HCT116 (cell line): ENCODE data around the gene M1AP. TPM values are rescaled to one million over a fixed set of nuclear protein-coding genes. Genes with fewer than 3 reads are reported as not detected.

ENCODE experiments used
- ATAC-seq: fragments of 200-7000 bp; cut with Tn5 transposase; 2 replicates; pipeline ENCODE4 v1.9.1; 2020; ENCODE audit warnings: mild to moderate bottlenecking, moderate library complexity
- BruUV-seq: library from RNA; stranded (reverse); fragments of 400-500 nt; replicated peaks from 2 replicates; lab custom pipeline; 2021; lab: Mats Ljungman, UMichigan
- CTCF ChIA-PET: fragments of 300-600 bp; sonication (Branson Sonifier 250); formaldehyde crosslinking; loops from one replicate; lab custom pipeline; 2021; ENCODE audit warnings: antibody characterized with exemption; lab: Charles Lee
- POLR2A ChIA-PET: fragments of 300-600, 350-600 bp; sonication (Branson Sonifier 250); formaldehyde crosslinking; loops from one replicate; lab custom pipeline; 2021; ENCODE audit warnings: antibody characterized with exemption; lab: Charles Lee
- RAD21 ChIA-PET, 2 experiments: fragments of 300-600 bp; sonication (Branson Sonifier 250); formaldehyde crosslinking; loops; one replicate each; lab custom pipeline; 2023; ENCODE audit warnings: low total read pairs in 2 of 2; ENCODE audit not compliant: uncharacterized antibody in 2 of 2, unreplicated experiment in 2 of 2, low non-redundant PET in 1 of 2; lab: Charles Lee
- DNase-seq: peaks from one replicate; pipeline ENCODE4 v3.0.0-alpha.2; 2010; ENCODE audit warnings: low read depth, low spot score
- H2AFZ ChIP-seq: fragments of 200-600 bp; shearing (Covaris generic), sonication (generic); 2 replicates; pipeline ENCODE4 v1.6.1; 2017; ENCODE audit warnings: low read depth, mixed run types, mixed read lengths, antibody characterized with exemption, low read length; ENCODE audit not compliant: poor library complexity, severe bottlenecking
- H3K27ac ChIP-seq: 2 replicates; pipeline ENCODE4 v1.5.1; 2012; ENCODE audit warnings: low read depth, low read length
- H3K27me3 ChIP-seq: fragments of 200-600 bp; sonication (generic); 2 replicates; pipeline ENCODE4 v1.6.1; 2016; ENCODE audit warnings: mixed run types, low read length, mixed read lengths; ENCODE audit not compliant: insufficient read depth
- H3K36me3 ChIP-seq, 2 experiments: fragments of 200-500 bp in 1 of 2; fragments of 200-600 bp in 1 of 2; sonication (Bioruptor generic) in 1 of 2; sonication (generic) in 1 of 2; 2 replicates each; pipeline versions ENCODE4 v1.5.1 to v1.6.1; 2014 to 2016; ENCODE audit warnings: low read length in 2 of 2, inconsistent platforms in 1 of 2, mixed read lengths in 1 of 2, mixed run types in 1 of 2; ENCODE audit not compliant: insufficient read depth in 2 of 2, control insufficient read depth in 1 of 2
- H3K4me1 ChIP-seq, 2 experiments: fragments of 200-600 bp in 1 of 2; sonication (generic) in 1 of 2; 2 replicates each; pipeline versions ENCODE4 v1.5.1 to v1.6.1; 2012 to 2017; ENCODE audit warnings: low read length in 2 of 2, inconsistent platforms in 1 of 2, mild to moderate bottlenecking in 1 of 2, mixed read lengths in 1 of 2, mixed run types in 1 of 2, moderate library complexity in 1 of 2; ENCODE audit not compliant: insufficient read depth in 2 of 2, control insufficient read depth in 1 of 2
- H3K4me2 ChIP-seq: fragments of 200-600 bp; sonication (generic); 2 replicates; pipeline ENCODE4 v1.6.1; 2017; ENCODE audit warnings: mixed run types, low read length, mixed read lengths
- H3K4me3 ChIP-seq, 2 experiments: fragments of 200-600 bp in 1 of 2; sonication (generic) in 1 of 2; replicated peaks in 1 of 2; 2 replicates each; pipeline ENCODE4 v1.5.1; 2011 to 2016; ENCODE audit warnings: low read length in 2 of 2, control low read depth in 1 of 2, low read depth in 1 of 2, mild to moderate bottlenecking in 1 of 2, mixed read lengths in 1 of 2, mixed run types in 1 of 2
- H3K79me2 ChIP-seq: fragments of 200-600 bp; sonication (generic); 2 replicates; pipeline ENCODE4 v1.6.1; 2017; ENCODE audit warnings: mild to moderate bottlenecking, mixed run types, low read length, moderate library complexity, mixed read lengths; ENCODE audit not compliant: insufficient read depth
- H3K9ac ChIP-seq: fragments of 200-600 bp; sonication (generic); 2 replicates; pipeline ENCODE4 v1.6.1; 2016; ENCODE audit warnings: low read length, mixed read lengths
- H3K9me2 ChIP-seq: fragments of 200-600 bp; sonication (generic), shearing (Covaris generic); 2 replicates; pipeline ENCODE4 v1.6.1; 2017; ENCODE audit warnings: mixed run types, mild to moderate bottlenecking, moderate library complexity; ENCODE audit not compliant: insufficient read depth
- H3K9me3 ChIP-seq, 2 experiments: fragments of 200-500 bp in 1 of 2; fragments of 200-600 bp in 1 of 2; sonication (Bioruptor generic) in 1 of 2; sonication (generic) in 1 of 2; 2 replicates each; pipeline ENCODE4 v1.6.1; 2014 to 2017; ENCODE audit warnings: low read length in 2 of 2, mixed read lengths in 2 of 2, inconsistent platforms in 1 of 2, low read depth in 1 of 2, mild to moderate bottlenecking in 1 of 2, mixed run types in 1 of 2, moderate library complexity in 1 of 2; ENCODE audit not compliant: control insufficient read depth in 1 of 2, insufficient read depth in 1 of 2
- H4K20me1 ChIP-seq: fragments of 200-600 bp; sonication (generic), shearing (Covaris generic); 2 replicates; pipeline ENCODE4 v1.6.1; 2017; ENCODE audit warnings: mixed run types, mild to moderate bottlenecking, moderate library complexity; ENCODE audit not compliant: insufficient read depth
- ATF3 ChIP-seq: IDR thresholded peaks from 2 replicates; pipeline ENCODE4 v1.6.1; 2012
- CBX3 ChIP-seq: IDR thresholded peaks from 2 replicates; pipeline ENCODE4 v1.6.1; 2012; ENCODE audit warnings: low read depth
- CEBPB ChIP-seq: IDR thresholded peaks from 2 replicates; pipeline ENCODE4 v1.6.1; 2012; ENCODE audit warnings: low read depth
- FOSL1 ChIP-seq: IDR thresholded peaks from 2 replicates; pipeline ENCODE4 v1.6.1; 2012; ENCODE audit warnings: low read depth
- JUND ChIP-seq: IDR thresholded peaks from 2 replicates; pipeline ENCODE4 v1.6.1; 2012
- POLR2AphosphoS5 ChIP-seq: IDR thresholded peaks from 2 replicates; pipeline ENCODE4 v1.6.1; 2011; ENCODE audit warnings: mild to moderate bottlenecking, low read depth, low read length, moderate library complexity
- SIN3A ChIP-seq: IDR thresholded peaks from 2 replicates; pipeline ENCODE4 v1.6.1; 2012; ENCODE audit warnings: low read depth
- SP1 ChIP-seq: IDR thresholded peaks from 2 replicates; pipeline ENCODE4 v1.6.1; 2012; ENCODE audit warnings: low read depth
- TCF7L2 ChIP-seq: IDR thresholded peaks from 2 replicates; pipeline ENCODE4 v1.7.0; 2011; ENCODE audit warnings: borderline replicate concordance, inconsistent platforms; ENCODE audit not compliant: insufficient read depth, insufficient read length; ENCODE audit errors: extremely low read depth
- YY1 ChIP-seq: IDR thresholded peaks from 2 replicates; pipeline ENCODE4 v1.6.1; 2011; ENCODE audit warnings: low read length, low read depth, moderate library complexity, mild to moderate bottlenecking; ENCODE audit not compliant: insufficient replicate concordance; ENCODE audit errors: extremely low read depth
- ZFX ChIP-seq: fragments of 450-650 bp; IDR thresholded peaks from 2 replicates; pipeline ENCODE4 v1.6.1; 2017
- intact Hi-C: fragments of 100-400 bp; cut with micrococcal nuclease; formaldehyde crosslinking; loops from 2 replicates; pipeline ENCODE4 v1.10.0; 2022
- total RNA-seq: library from RNA; stranded (reverse); gene quantifications from one replicate; pipeline ENCODE4 v1.2.1, GENCODE V29; 2021; ENCODE audit not compliant: unreplicated experiment
- TF ChIP-seq, protein P1 (sequence below), 3 experiments: fragments of 200-600 bp in 1 of 3; sonication (generic) in 1 of 3; IDR thresholded peaks in 2 of 3; conservative IDR thresholded peaks in 1 of 3; 2 replicates each; pipeline ENCODE4 v1.5.1; 2012 to 2017; ENCODE audit warnings: low read depth in 2 of 3, low read length in 2 of 3, antibody characterized with exemption in 1 of 3, borderline replicate concordance in 1 of 3, control low read depth in 1 of 3, mild to moderate bottlenecking in 1 of 3, mixed read lengths in 1 of 3, mixed run types in 1 of 3, moderate library complexity in 1 of 3; ENCODE audit not compliant: insufficient read depth in 1 of 3
- TF ChIP-seq, protein P2 (sequence below): IDR thresholded peaks from 2 replicates; pipeline ENCODE4 v1.6.1; 2012
- TF ChIP-seq, protein P3 (sequence below): IDR thresholded peaks from 2 replicates; pipeline ENCODE4 v1.6.1; 2011; ENCODE audit warnings: mild to moderate bottlenecking, low read length, moderate library complexity; ENCODE audit not compliant: insufficient replicate concordance; ENCODE audit errors: extremely low read depth

Gene M1AP
- total RNA-seq, 1 experiment from 2014 or later = 28.2 TPM

DNA sequence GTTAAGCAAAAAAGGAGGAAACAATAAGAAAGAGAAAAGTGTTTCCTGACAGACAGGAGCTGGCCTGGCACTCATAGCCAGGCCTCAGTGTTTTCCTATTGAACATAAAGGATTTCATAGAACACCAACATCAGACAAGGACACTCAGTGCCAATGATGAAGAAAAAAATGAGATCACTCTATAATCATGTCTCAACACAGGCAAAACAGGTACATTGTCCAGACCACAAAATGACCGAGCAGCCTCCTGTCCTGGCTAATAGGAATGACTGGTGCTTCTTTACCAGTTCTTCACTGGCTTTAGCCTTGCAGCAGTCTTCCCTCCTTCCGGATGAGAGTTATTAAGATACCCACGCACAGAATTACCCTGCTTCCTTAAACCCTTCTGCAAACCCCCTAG is 41.5 kb upstream of the M1AP start:
- POLR2A ChIA-PET = no interaction called here
- no peak for ATAC-seq

More for the DNA sequence above, 41.5 kb upstream of the M1AP start:
- Histone ChIP-seq H3K9me2 (no peaks in the 10 kb centered on the region), H3K4me1 (no peaks in the 10 kb centered on the region), H3K27me3 (no peaks in the 10 kb centered on the region), H3K4me3 (no peak overlapping the region), H3K9ac (no peak overlapping the region), H4K20me1 (no peaks in the 10 kb centered on the region), H3K79me2 (no peaks in the 10 kb centered on the region), H3K9me3 (no peaks in the 10 kb centered on the region), H3K4me2 (no peak overlapping the region), H3K36me3 (no peaks in the 10 kb centered on the region), H2AFZ (no peak overlapping the region), H3K27ac (no peak overlapping the region)
- no TSS peak for BruUV-seq
- ChIA-PET RAD21 (no interaction called here), CTCF (interaction anchor here (1.0 kb wide), 1 partner anchor 186 kb away, joined by 3 read pairs; no protein-coding TSS in a partner anchor)
- intact Hi-C loops = loop anchor here (1.0 to 10.0 kb wide), 4 partner anchors 187 to 715 kb away; no protein-coding TSS in a partner anchor
- no peak for DNase-seq
- TF ChIP-seq ATF3 (no peak), JUND (no peak), SIN3A (no peak), FOSL1 (no peak), ZFX (no peak), CEBPB (no peak), SP1 (no peak), POLR2AphosphoS5 (no peak), CBX3 (no peak), TCF7L2 (no peak), YY1 (no peak)
- TF ChIP-seq, protein P1, sequence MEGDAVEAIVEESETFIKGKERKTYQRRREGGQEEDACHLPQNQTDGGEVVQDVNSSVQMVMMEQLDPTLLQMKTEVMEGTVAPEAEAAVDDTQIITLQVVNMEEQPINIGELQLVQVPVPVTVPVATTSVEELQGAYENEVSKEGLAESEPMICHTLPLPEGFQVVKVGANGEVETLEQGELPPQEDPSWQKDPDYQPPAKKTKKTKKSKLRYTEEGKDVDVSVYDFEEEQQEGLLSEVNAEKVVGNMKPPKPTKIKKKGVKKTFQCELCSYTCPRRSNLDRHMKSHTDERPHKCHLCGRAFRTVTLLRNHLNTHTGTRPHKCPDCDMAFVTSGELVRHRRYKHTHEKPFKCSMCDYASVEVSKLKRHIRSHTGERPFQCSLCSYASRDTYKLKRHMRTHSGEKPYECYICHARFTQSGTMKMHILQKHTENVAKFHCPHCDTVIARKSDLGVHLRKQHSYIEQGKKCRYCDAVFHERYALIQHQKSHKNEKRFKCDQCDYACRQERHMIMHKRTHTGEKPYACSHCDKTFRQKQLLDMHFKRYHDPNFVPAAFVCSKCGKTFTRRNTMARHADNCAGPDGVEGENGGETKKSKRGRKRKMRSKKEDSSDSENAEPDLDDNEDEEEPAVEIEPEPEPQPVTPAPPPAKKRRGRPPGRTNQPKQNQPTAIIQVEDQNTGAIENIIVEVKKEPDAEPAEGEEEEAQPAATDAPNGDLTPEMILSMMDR (IDR thresholded peaks at IDR 0.05 in 2 of 3, conservative IDR thresholded peaks at IDR 0.05 in 1 of 3; ENCODE audit: borderline replicate concordance in 1 of 3, insufficient read depth in 1 of 3, low read depth in 2 of 3, low read length in 2 of 3) = no peak
- TF ChIP-seq, protein P2, sequence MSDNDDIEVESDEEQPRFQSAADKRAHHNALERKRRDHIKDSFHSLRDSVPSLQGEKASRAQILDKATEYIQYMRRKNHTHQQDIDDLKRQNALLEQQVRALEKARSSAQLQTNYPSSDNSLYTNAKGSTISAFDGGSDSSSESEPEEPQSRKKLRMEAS = no peak
- TF ChIP-seq, protein P3, sequence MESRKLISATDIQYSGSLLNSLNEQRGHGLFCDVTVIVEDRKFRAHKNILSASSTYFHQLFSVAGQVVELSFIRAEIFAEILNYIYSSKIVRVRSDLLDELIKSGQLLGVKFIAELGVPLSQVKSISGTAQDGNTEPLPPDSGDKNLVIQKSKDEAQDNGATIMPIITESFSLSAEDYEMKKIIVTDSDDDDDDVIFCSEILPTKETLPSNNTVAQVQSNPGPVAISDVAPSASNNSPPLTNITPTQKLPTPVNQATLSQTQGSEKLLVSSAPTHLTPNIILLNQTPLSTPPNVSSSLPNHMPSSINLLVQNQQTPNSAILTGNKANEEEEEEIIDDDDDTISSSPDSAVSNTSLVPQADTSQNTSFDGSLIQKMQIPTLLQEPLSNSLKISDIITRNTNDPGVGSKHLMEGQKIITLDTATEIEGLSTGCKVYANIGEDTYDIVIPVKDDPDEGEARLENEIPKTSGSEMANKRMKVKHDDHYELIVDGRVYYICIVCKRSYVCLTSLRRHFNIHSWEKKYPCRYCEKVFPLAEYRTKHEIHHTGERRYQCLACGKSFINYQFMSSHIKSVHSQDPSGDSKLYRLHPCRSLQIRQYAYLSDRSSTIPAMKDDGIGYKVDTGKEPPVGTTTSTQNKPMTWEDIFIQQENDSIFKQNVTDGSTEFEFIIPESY = no peak
